ENCODE measurements around the gene MYH10. TPM values are rescaled to one million over a fixed set of nuclear protein-coding genes. Genes with fewer than 3 reads are reported as not detected.

MYH10 gene
- total and polyA plus RNA-seq, 9 of the 15 experiments (the other 6 are each of a cell fraction or from before 2014, with no cell fraction given), result 16.3 to 95.3 (median 39.7) TPM

- Histone ChIP-seq H3K9me1 (ENCODE audit: control insufficient read depth, insufficient read depth, low read length) (no peaks in the 10 kb centered on the region), H3K4me2 (ENCODE audit: insufficient read depth, low read length) (no peak overlapping the region), H3K27me3 (ENCODE audit: control insufficient read depth in 2 of 2, insufficient read depth in 2 of 2, low read length in 2 of 2) (no peaks in the 10 kb centered on the region), H3K36me3 (ENCODE audit: control insufficient read depth, insufficient read depth, low read length) (peaks cover 51% of the 10 kb centered on the region), H3K27ac (ENCODE audit: extremely low read depth, low read depth, low read length) (no peak overlapping the region), H3K9ac (ENCODE audit: insufficient read depth in 1 of 2, low read depth in 2 of 2, low read length in 2 of 2) (no peak overlapping the region), H3K4me1 (replicated peaks in 1 of 2; ENCODE audit: control insufficient read depth in 2 of 2, insufficient read depth in 2 of 2, low read length in 2 of 2) (no peaks in the 10 kb centered on the region; a peak in 3 of 5 replicates), H3K9me3 (replicated peaks; ENCODE audit: control insufficient read depth, insufficient read depth, low read depth, low read length) (no peaks in the 10 kb centered on the region), H2AFZ (ENCODE audit: low read depth, low read length) (no peak overlapping the region), H4K20me1 (replicated peaks; ENCODE audit: control insufficient read depth, insufficient read depth, low read length) (no peaks in the 10 kb centered on the region), H3K79me2 (ENCODE audit: control insufficient read depth, insufficient read depth, low read length) (peaks cover 36% of the 10 kb centered on the region), H3K4me3 (no peak overlapping the region)
- in situ Hi-C loops (cut with MboI) (no loop called here), intact Hi-C loops (cut with micrococcal nuclease) (no loop called here)
- FAIRE-seq, result no peak
- ATAC-seq, result no peak
- BruUV-seq (replicated peaks), result no TSS peak
- ChIA-PET CTCF (ENCODE audit: low intra/inter-chr PET ratio) (no interaction called here), POLR2A (interaction anchor here (1.3 kb wide), 1 partner anchor 18 kb away, joined by 4 read pairs; no protein-coding TSS in a partner anchor)
- WGBS (ENCODE audit: insufficient coverage, low coverage, missing lambda C conversion rate), result 83% methylated on average over 5 of the region's 7 CpGs
- no peak for DNase-seq (ENCODE audit: extremely low read depth in 1 of 4, low spot score in 3 of 4)
- TF ChIP-seq IRF2 (CRISPR knock-in tag; IDR thresholded peaks at IDR 0.05) (no peak), ZBTB34 (CRISPR knock-in tag; IDR thresholded peaks at IDR 0.05) (no peak), TAF1 (IDR thresholded peaks at IDR 0.05; ENCODE audit: control insufficient read depth, extremely low read depth, insufficient read depth, low read length, severe bottlenecking) (no peak), RBM15 (IDR thresholded peaks at IDR 0.05; ENCODE audit: insufficient read depth, low read length) (no peak), ZBTB49 (CRISPR knock-in tag; IDR thresholded peaks at IDR 0.05; ENCODE audit: borderline replicate concordance) (no peak), KAT7 (CRISPR knock-in tag; IDR thresholded peaks at IDR 0.05; ENCODE audit: borderline replicate concordance) (no peak), TGIF2 (CRISPR knock-in tag; IDR thresholded peaks at IDR 0.05) (no peak), ZC3H11A (IDR thresholded peaks at IDR 0.05; ENCODE audit: low read depth, low read length) (no peak), YY1 (IDR thresholded peaks at IDR 0.05; ENCODE audit: borderline replicate concordance in 1 of 3, control insufficient read depth in 1 of 3, extremely low read depth in 1 of 3, insufficient read depth in 3 of 3, insufficient read length in 1 of 3, insufficient replicate concordance in 2 of 3, low read depth in 1 of 3, low read length in 2 of 3) (no peak), MCM2 (IDR thresholded peaks at IDR 0.05; ENCODE audit: low read depth) (no peak)
- TF ChIP-seq, protein P1, sequence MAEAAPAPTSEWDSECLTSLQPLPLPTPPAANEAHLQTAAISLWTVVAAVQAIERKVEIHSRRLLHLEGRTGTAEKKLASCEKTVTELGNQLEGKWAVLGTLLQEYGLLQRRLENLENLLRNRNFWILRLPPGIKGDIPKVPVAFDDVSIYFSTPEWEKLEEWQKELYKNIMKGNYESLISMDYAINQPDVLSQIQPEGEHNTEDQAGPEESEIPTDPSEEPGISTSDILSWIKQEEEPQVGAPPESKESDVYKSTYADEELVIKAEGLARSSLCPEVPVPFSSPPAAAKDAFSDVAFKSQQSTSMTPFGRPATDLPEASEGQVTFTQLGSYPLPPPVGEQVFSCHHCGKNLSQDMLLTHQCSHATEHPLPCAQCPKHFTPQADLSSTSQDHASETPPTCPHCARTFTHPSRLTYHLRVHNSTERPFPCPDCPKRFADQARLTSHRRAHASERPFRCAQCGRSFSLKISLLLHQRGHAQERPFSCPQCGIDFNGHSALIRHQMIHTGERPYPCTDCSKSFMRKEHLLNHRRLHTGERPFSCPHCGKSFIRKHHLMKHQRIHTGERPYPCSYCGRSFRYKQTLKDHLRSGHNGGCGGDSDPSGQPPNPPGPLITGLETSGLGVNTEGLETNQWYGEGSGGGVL (CRISPR knock-in tag; IDR thresholded peaks at IDR 0.05), result no peak
- TF ChIP-seq, protein P2, sequence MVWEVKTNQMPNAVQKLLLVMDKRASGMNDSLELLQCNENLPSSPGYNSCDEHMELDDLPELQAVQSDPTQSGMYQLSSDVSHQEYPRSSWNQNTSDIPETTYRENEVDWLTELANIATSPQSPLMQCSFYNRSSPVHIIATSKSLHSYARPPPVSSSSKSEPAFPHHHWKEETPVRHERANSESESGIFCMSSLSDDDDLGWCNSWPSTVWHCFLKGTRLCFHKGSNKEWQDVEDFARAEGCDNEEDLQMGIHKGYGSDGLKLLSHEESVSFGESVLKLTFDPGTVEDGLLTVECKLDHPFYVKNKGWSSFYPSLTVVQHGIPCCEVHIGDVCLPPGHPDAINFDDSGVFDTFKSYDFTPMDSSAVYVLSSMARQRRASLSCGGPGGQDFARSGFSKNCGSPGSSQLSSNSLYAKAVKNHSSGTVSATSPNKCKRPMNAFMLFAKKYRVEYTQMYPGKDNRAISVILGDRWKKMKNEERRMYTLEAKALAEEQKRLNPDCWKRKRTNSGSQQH (CRISPR knock-in tag; IDR thresholded peaks at IDR 0.05), result no peak
Measured at GRCh38 chr17:8443756-8444155, 186.8 kb downstream of the MYH10 start.

Data from K562 (cell line).